HCT116 (cell line): ENCODE data around the gene USP21.

Experiments
- CTCF ChIP-seq, 3 experiments: fragments of 200-600 bp in 1 of 3; sonication (generic) in 1 of 3; IDR thresholded peaks in 2 of 3; conservative IDR thresholded peaks in 1 of 3; 2 replicates each; pipeline ENCODE4 v1.5.1; 2012 to 2017; ENCODE audit warnings: low read depth in 2 of 3, low read length in 2 of 3, antibody characterized with exemption in 1 of 3, borderline replicate concordance in 1 of 3, control low read depth in 1 of 3, mild to moderate bottlenecking in 1 of 3, mixed read lengths in 1 of 3, mixed run types in 1 of 3, moderate library complexity in 1 of 3; ENCODE audit not compliant: insufficient read depth in 1 of 3
- EZH2 ChIP-seq: fragments of 200-600 bp; sonication (generic); IDR thresholded peaks from 2 replicates; pipeline ENCODE4 v1.6.1; 2017; ENCODE audit warnings: antibody characterized with exemption, mixed run types
- EZH2phosphoT487 ChIP-seq: fragments of 200-600 bp; IDR thresholded peaks from 2 replicates; pipeline ENCODE4 v1.6.1; 2018; ENCODE audit warnings: antibody characterized with exemption, borderline replicate concordance
- POLR2A ChIP-seq: IDR thresholded peaks from 2 replicates; pipeline ENCODE4 v1.7.0; 2011; ENCODE audit warnings: borderline replicate concordance; ENCODE audit not compliant: insufficient read depth, insufficient read length; ENCODE audit errors: extremely low read depth
- POLR2AphosphoS5 ChIP-seq: IDR thresholded peaks from 2 replicates; pipeline ENCODE4 v1.6.1; 2011; ENCODE audit warnings: mild to moderate bottlenecking, low read depth, low read length, moderate library complexity
- RAD21 ChIP-seq: IDR thresholded peaks from 2 replicates; pipeline ENCODE4 v1.6.1; 2012; ENCODE audit warnings: low read depth, mild to moderate bottlenecking
- YY1 ChIP-seq: IDR thresholded peaks from 2 replicates; pipeline ENCODE4 v1.6.1; 2011; ENCODE audit warnings: low read length, low read depth, moderate library complexity, mild to moderate bottlenecking; ENCODE audit not compliant: insufficient replicate concordance; ENCODE audit errors: extremely low read depth
- TF ChIP-seq, protein P1 (sequence below): IDR thresholded peaks from 2 replicates; pipeline ENCODE4 v1.6.1; 2012; ENCODE audit warnings: low read depth

- TF ChIP-seq EZH2phosphoT487 (no peak), EZH2 (no peak), CTCF (IDR thresholded peaks at IDR 0.05 in 2 of 3, conservative IDR thresholded peaks at IDR 0.05 in 1 of 3; ENCODE audit: borderline replicate concordance in 1 of 3, insufficient read depth in 1 of 3, low read depth in 2 of 3, low read length in 2 of 3) (no peak), POLR2A (no peak), RAD21 (no peak), POLR2AphosphoS5 (no peak), YY1 (no peak)
- TF ChIP-seq, protein P1, sequence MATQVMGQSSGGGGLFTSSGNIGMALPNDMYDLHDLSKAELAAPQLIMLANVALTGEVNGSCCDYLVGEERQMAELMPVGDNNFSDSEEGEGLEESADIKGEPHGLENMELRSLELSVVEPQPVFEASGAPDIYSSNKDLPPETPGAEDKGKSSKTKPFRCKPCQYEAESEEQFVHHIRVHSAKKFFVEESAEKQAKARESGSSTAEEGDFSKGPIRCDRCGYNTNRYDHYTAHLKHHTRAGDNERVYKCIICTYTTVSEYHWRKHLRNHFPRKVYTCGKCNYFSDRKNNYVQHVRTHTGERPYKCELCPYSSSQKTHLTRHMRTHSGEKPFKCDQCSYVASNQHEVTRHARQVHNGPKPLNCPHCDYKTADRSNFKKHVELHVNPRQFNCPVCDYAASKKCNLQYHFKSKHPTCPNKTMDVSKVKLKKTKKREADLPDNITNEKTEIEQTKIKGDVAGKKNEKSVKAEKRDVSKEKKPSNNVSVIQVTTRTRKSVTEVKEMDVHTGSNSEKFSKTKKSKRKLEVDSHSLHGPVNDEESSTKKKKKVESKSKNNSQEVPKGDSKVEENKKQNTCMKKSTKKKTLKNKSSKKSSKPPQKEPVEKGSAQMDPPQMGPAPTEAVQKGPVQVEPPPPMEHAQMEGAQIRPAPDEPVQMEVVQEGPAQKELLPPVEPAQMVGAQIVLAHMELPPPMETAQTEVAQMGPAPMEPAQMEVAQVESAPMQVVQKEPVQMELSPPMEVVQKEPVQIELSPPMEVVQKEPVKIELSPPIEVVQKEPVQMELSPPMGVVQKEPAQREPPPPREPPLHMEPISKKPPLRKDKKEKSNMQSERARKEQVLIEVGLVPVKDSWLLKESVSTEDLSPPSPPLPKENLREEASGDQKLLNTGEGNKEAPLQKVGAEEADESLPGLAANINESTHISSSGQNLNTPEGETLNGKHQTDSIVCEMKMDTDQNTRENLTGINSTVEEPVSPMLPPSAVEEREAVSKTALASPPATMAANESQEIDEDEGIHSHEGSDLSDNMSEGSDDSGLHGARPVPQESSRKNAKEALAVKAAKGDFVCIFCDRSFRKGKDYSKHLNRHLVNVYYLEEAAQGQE = no peak
Observed at GRCh38 chr1:161196521-161197451, 37.5 kb downstream of the USP21 start.
